ENCODE data around the gene ERC1. TPM values are rescaled to one million over a fixed set of nuclear protein-coding genes. Genes with fewer than 3 reads are reported as not detected.

The ERC1 gene
- total RNA-seq, 1 experiment from 2014 or later, result 7.7 TPM

DNA sequence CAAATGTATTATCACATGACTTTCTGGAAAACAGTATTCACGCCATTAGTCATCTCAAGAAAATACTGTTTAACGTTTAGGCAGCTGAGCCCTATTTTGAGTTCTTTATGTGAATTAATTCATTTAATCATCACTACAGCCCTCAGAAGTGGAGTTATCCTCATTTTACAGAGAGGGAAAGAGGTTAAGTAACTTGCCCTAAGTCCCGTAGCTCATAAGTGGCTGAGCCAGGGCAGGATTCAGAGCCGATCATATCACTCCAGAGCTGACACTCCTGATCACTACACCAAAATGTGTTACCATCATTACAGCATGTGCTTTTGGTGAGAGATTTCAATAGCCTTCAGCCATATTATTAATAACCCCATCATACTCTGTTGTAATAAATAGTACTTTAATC, 392.7 kb downstream of the ERC1 start:
- DNase-seq (ENCODE audit: low spot score), result no peak

DNA sequence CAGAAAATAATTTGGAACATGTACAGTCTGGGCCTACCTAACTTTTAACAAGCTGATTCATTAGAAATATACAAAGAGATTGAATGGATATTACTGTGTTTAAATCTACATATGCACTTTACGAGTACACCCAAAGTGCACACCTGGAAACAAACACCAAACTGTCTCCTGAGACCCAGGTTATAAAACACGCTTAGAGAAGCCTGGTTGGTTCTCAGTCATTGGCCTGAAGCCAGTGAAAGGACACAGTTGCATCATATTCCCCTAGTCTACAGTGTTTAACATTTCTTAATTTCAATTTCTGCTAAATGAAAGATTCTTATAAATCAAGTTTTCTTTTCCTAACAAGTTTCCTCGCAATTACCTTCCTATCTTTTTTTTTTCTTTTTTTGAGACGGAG, 393.9 kb downstream of the ERC1 start:
- DNase-seq (ENCODE audit: low spot score), result no peak

DNA sequence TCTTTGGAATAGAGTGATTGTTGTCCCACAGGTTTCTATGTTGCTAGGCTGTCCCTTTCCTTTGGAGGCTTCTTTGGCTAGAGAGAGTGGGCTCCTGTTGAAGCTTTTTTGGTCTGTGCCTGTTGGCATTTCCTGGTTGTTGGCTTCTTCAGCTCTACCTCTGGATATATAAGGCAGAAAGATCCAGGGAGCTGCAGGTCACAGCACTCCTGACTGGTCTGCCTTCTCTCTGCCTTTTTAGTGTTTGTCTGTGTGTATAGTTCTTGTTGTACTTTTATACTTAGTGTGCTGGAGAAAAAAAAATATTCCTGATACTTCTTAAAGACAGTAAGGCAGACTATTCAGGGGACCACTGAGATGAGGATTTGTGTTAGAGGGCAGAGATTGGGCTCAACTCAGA, 400.7 kb downstream of the ERC1 start:
- DNase-seq (ENCODE audit: low spot score), result no peak

DNA sequence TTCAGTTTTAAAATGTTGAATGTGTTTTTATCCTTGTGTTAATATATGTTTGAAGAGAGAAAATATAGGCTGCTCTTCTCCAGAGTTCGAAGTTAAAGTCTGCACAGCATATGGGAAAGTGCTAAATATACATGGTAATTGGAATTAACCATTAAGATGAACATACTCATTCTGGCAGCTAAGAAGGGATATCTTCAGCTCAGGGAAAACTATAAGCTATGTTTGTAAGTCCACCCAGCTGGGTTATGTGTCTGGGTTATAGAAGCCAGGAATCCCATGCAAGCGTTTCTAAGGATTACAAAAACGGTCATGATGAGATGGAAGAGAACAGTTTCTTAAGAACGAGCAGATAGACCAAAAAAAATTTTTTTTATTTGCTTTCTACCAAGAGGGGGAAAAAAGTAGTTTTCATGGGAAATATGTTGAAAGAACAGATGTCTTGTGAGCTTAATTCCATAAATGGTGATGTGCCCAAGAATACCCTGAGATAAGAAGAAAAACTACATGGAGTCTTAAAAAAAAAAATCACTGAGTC, 404.5 kb downstream of the ERC1 start:
- no peak for DNase-seq (ENCODE audit: low spot score)

DNA sequence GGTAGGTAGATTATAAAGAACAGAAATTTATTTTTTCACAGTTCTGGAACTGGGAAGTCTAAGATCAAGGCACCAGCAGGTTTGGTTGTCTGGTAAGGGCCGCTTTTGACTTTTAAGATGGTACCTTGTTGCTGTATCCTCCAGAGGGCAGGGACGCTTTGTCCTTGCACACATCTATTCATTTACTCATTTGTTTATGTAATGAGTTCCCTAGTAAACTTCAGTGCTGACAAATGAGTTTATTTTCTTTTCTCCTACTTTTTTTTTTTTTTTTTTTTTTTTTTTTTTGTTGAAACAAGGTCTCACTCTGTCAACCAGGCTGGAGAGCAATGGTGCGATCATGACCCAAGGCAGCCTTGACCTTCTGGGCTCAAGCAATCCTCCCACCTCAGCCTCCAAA, 407.6 kb downstream of the ERC1 start:
- DNase-seq (ENCODE audit: low spot score), result peak; percentile 5

DNA sequence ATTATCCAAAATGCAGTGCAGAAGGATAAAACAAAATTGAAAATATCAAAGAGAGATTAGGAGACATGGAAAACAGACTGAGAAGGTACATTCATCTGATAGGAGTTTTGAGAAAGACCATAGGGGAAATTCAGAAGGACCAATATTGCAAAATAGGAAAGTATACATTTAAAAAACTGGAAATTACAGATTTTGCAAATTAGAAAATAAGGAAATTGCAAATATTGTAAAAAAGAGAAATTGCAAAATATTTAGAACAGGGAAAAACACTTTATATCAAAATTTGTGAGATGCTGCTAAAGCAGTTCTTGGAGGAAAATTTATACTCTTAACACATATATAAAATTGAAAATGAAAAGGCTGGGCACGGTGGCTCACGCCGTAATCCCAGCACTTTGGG, 410.9 kb downstream of the ERC1 start:
- no peak for DNase-seq (ENCODE audit: low spot score)

DNA sequence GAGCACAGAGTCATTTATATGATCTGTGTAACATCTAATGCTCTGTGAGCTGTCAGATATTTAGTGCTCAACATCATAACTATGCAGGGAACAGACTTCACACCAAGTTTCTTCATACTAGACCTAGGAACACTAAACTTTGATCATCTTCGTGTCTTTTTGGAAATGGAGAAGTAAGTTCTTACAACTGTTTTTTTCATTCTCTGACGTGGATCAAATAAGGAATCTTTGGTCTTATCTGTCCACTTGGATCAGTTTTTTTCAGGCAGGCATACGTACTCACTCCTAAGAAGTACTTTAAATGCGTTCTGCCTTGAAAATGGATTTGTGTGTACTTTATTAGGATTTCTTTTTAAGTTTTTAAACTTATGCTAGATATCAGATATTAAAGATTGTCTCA, 412.4 kb downstream of the ERC1 start:
- no peak for DNase-seq (ENCODE audit: low spot score)

DNA sequence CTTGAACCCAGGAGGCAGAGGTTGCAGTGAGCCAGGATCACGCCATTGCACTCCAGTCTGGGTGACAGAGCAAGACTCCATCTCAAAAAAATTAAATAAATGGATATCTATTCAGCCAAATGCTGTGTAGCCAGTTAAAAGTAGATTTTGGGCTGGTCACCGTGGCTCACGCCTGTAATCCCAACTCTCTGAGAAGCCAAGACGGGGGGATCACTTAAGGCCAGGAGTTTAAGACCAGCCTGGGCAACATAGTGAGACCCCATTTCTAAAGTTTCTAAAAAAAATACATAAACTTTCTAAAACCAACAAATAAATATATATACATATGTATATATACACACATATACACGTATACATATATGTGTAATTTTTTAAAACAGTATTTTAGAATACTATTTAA, 414.6 kb downstream of the ERC1 start:
- DNase-seq (ENCODE audit: low spot score), result no peak

DNA sequence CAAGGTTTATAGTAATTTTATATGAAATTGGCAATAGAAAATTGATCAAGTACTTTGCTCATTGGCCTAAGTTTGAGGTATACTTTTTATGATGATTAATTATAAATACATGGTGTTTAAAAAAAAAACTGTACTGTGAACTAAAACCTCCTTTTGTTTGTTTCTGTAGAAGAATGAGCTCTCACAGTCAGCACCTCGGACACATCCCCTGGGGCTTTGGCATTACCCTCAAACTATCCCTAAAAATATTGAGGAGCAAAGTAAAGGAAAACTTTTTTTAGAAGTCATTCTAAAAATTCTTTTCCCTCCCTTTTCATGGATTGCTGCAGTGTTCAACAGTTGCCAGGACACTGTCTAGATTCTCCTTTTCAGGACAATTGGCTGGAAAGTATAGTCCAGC, 419.8 kb downstream of the ERC1 start:
- DNase-seq (ENCODE audit: low spot score), result no peak

DNA sequence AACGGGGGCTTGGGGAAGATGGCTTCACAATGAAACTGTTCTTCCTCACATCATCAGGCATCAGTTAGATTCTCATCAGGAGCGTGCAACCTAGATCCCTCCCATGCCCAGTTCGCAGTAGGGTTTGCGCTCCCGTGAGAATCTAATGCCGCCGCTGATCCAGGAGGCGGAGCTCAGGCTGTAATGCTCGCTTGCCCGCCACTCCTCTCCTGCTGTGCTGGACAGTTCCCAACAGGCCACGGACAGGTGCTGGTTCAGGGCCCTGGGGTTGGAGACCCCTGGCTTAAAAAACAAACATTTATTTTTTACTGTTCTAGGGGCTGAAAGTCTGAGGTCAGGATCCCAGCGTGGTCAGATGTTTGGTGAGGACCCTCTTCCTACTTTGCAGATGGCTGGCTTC, 422.9 kb downstream of the ERC1 start:
- no peak for DNase-seq (ENCODE audit: low spot score)

DNA sequence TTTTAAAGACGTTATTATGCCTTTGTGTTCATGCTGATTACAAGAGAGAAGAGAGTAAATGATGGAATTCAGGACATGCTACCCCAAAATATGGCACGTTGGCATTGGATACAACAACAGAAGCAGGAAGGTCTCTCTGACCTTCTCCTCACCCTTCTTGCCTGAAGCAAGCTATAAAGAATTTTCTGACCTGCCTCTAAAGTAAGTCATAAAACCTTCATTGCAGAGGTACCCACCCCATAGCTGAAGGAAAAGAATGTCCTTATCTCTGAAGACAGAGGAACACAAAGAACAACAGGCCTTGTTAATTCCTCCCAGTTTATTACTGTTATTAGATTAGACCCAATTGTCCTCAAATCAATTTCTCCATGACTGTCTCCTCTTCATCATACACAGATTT, 427.1 kb downstream of the ERC1 start:
- DNase-seq (ENCODE audit: low spot score), result no peak

DNA sequence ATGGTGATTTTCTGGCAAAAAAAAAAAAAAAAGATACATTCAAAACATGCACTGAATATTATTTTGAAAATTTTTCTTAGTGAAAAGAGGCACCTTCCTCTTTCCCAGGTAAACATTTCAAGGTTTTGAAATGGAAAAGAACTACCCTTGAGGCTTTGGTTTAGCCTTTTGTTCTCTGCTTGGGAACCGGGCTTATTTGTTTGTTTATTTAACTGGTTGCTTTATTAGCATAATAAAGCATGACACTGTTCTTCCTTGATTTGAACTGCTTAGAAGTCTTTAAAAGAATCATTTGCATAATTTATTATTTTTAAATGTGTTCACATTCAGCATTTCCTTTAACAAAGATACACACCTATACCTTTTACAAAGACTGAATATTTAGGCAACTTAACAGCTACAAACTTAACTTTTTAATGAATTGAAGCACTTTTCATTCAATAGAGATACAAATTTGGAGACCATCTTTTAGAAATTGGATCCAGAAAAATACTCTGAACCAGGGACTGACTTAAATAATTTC, 428.9 kb downstream of the ERC1 start:
- no peak for DNase-seq (ENCODE audit: low spot score)

DNA sequence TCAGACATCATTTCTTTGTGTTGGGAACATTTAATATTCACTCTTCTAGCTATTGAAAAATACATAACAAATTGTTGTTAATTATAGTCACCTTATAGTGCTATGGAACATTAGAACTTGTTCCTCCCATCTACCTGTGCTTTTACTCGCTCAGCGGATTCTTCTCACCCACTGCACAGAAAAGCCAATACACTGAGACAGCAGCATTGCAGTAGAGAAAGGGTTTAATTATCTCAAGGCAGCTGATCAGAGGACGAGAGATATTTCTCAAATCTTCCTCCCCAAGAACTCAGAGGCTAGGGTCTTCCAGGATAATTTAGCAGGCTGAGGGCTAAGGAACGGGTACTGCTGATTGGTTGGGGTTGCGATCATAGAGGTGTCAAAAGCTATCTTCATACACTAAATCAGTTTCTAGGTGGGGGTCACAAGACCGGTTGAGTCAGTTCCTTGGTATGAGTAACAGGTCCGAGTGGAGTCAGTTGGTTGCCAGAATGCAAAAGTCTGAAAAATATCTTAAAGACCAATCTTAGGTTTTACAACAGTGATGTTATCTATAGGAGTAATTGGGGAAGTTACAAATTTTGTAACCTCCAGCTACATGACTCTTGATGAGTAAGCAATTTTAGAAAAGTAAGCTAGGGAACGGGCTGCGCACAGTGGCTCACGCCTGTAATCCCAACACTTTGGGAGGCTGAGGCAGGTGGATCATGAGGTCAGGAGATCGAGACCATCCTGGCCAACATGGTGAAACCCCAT, 430.2 kb downstream of the ERC1 start:
- peak; percentile 0 for DNase-seq (ENCODE audit: low spot score)

DNA sequence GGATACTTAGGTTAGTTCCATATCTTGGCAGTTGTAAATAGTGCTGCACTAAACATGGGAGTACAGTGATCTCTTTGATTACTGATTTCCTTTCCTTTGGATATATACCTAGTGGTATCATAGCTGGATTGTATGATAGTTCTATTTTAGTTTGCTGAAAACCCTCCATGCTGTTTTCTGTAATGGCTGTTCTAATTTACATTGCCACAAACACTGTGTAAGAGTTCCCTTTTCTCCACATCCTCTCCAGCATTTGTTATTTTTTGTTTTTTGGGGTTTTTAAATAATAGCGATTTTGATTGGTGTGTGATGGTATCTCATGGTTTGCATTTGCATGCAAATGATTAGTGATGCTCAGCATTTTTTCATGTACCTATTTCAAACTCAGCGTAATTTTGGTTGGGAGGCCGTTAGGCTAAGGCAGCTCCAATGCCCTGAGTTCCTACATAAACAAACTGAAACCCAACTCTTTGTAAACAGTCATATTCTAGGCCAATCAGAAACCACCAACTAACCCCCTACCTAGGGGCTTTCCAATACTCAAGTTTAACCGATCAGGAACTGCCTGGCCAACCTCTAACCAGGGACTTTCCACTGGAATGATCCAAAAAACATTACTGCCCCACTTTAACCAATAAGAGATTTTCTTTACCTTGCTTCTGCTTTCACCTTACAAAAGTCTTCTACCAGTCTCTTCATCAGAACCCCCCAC, 431.7 kb downstream of the ERC1 start:
- no peak for DNase-seq (ENCODE audit: low spot score)

DNA sequence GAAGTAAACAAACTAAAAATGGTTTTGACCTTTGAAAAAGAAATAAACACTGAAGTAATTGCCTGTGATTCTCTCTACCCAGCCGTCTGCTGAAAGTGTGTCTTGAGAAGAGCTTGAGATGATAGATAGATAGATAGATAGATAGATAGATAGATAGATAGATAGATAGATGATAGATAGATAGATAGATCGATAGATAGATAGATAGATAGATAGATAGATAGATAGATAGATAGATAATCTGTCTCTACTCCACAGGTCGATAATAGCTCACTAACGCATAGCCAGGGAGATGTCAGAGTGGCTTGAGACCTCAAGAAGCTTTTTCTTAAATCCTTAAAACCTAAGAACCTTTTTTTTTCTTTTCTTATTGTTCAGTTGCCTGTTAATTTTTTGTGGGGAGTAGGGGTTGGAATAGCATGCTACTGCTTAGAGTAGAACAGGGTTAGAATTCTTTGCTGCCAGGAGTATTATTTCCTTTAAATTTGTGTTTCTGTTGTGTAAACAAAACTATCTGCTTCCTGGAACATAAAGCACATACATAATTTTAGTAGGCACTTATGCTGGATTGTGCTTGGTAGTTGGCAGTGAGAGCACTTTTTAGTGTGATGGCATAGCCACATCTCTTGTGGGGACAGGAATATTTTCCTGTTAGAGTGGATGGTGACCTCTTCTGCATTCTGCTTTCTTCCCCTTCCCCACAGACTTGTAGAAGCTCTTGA, 433.8 kb downstream of the ERC1 start:
- no peak for DNase-seq (ENCODE audit: low spot score)

DNA sequence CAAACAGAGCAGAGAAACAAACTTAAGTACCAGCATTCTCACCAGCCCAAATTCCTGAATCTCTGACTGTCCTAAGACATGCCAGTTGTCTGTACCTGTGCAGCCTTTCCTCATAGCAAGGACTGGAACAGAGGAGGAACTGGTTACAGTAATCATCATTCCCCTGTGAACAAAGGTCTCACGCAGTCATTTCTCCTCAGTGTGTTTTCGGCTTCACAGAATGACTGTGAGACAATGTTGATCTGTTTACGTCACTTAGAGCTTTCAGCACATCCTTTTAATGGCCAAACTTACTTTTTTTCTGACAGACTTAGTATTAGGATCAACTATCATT, 434.3 kb downstream of the ERC1 start:
- DNase-seq (ENCODE audit: low spot score), result no peak

DNA sequence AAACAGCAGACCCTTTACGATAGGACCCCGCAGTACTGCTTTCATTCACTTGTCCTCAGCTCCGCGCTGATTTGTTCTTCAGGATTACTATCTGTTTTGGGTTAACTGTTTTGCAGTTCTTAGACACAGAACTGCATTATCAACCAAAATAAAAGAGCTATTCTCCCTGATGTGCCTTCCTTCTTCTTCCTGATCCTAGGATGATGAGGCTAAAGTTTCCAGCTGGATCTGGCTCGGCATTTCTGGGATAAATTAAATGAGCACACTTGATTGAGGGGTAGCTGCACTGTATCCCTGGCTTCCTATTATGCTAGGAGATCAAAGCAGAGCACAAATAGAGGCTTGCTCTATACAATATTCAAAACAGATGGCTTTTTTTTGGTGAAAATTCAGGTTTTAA, 437.6 kb downstream of the ERC1 start:
- no peak for DNase-seq (ENCODE audit: low spot score)

DNA sequence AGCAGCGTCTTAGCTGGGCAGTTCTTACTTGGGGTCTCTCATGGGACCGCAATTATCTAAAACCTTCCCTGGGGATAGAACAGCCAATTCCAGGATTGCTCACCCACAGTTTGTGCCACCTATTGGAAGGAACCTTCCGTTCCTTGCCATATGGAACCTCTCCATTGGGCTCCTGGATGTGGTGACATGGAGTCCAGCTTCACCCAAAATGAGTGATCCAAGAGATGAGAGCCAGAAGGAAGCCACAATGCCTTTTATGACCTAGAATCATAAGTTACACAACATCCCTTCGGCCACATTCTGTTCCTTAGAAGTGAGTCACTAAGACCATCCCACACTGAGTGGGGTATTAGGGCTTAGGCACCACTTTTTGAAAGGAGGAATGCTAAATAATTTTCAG, 439.0 kb downstream of the ERC1 start:
- peak; percentile 8 for DNase-seq (ENCODE audit: low spot score)

DNA sequence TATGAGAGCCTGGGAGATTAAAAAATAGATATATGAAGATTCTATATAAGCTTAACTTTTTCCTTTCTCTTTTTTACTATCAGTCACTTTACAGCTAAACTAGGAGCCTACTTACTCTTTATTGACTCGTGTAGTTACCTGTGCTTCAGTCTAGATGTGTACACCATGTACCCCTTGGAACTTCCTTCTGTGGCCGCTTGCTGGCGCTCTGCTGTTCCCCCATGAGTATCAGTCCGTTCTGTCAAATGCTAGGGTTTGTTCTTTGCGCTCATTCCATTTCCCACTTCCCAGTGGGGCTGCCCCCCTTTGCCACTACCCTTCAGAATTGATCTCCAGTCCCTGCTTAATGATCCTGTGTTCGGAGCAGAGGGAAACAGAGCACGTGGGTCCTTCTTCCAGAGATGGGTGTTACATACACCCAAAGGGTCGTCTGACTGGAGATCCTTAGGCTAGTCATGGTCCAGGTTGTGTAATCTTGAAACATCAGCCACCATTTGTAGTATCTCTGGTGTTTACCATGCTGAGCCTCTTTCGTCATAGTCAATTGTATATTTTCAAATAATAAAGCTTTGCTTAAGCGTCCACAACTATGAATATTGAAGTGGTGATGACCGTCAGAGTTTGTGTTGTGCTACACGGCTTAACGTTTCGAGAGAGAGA, 443.4 kb downstream of the ERC1 start:
- no peak for DNase-seq (ENCODE audit: low spot score)

DNA sequence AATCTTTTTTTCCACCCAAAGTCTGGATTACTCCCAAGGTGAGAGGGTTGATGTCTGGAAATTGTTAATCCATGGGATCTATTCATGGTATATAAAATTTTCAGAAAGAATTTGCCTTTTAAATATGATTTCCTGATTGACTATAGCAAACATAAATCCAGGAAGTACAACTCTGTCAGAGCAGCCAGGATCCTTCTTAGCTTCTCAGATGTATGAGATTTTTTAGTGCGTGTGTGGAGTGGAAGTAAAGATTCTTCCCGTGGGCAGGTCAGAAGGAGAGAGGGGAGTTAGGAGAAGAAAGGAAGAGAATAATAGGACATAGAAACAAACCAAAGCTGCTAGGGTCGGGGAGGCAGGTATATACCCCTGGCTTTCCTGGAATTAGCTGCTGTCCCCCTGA, 444.0 kb downstream of the ERC1 start:
- no peak for DNase-seq (ENCODE audit: low spot score)

DNA sequence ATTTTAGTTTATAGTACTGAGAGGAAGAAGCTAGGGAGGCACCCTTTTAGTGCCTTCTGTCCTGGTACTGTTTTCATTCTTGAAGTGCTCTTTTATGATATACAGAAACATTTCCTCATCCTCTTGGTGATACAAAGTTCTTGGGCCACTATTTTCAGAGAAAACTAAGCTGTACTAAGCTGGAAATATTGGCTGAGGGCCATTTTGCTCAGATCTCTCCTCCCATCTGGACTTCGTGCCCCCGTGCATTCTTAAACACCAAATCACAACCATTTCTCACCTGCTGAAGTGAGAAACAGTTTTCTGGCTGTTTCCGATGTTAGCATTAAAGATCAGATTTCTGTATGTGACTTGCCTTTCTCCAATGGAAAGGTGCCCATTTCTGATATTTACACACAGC, 444.4 kb downstream of the ERC1 start:
- no peak for DNase-seq (ENCODE audit: low spot score)

DNA sequence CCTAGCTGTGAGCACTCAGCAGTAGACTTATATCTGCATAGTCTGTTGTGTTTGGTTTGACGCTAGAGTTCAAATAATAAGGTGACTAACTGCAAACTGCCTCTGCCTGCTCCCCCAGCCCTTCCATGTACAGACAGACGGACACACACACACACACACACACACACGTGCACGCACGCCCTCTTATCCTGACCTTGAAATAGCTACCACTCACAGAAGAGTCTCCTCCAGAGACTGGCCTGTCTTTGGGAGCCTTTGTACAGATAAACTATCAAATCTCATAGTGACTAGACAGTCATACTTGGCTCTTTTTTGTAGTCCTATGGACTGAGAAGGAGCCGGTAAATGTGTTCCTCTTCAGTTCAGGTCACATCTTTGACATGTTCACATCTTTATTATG, 445.0 kb downstream of the ERC1 start:
- no peak for DNase-seq (ENCODE audit: low spot score)

All from A172 (cell line).